Measurements from ENCODE around the gene SCFD2. TPM values are rescaled to one million over a fixed set of nuclear protein-coding genes. Genes with fewer than 3 reads are reported as not detected.
"Not testable (repeated sequence)": the region's sequence is repeated elsewhere in the genome, so short reads cannot be mapped to it uniquely, and the experiment has no call there.

Gene SCFD2
- polyA plus RNA-seq, 4 donors, result 12.0 to 15.5 (median 14.1) TPM

DNA sequence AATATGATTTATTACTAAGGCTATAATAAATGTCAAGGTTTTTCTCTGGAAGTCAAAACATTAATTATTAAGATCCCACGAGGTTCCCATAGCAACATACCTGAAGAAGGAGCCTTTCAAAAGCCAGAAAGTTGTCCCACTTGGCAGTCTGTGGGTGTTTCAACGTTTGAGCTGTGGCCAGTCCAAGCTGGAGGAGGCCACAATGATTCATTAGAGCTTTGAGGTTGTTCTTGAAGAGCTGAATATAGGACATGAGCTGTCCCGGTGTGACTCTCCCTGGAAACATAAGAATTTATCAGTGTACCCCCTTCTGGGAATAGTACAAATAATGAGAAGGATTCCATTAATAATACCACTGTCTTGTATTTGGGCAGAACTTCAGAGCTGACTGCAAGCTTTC lies 92.1 kb downstream of the SCFD2 start:
- DNase-seq (ENCODE audit: low read depth in 4 of 4, low spot score in 2 of 4), result no peak

DNA sequence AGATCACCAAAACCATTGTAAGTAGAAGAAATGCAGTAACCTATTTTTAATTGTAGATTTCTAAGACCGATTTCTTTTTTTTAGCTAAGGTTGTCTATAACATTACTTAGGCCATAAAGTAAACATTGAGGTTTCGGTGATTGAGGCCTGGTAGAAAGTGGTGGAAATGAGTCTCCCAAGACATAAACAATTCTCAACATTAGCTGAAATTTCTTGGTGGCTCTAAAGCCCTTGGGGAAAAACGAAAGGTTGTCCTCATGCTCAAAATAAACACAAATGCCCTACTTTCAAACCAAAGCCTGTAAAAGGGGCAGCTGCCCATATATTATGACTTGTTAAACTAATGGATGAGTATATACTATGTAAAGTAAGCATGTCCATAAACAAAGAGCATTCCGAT lies 98.8 kb downstream of the SCFD2 start:
- no peak for DNase-seq (ENCODE audit: low read depth in 4 of 4, low spot score in 2 of 4)

DNA sequence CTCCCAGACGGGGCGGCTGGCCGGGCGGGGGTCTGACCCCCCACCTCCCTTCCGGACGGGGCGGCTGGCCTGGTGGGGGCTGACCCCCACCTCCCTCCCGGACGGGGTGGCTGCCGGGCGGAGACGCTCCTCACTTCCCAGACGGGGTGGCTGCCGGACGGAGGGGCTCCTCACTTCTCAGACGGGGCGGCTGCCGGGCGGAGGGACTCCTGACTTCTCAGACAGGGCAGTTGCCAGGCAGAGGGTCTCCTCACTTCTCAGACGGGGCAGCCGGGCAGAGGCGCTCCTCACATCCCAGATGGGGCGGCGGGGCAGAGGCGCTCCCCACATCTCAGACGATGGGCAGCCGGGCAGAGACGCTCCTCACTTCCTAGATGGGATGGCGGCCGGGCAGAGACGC lies 109.9 kb downstream of the SCFD2 start:
- DNase-seq (ENCODE audit: low read depth in 4 of 4, low spot score in 2 of 4), result not testable (repeated sequence)

DNA sequence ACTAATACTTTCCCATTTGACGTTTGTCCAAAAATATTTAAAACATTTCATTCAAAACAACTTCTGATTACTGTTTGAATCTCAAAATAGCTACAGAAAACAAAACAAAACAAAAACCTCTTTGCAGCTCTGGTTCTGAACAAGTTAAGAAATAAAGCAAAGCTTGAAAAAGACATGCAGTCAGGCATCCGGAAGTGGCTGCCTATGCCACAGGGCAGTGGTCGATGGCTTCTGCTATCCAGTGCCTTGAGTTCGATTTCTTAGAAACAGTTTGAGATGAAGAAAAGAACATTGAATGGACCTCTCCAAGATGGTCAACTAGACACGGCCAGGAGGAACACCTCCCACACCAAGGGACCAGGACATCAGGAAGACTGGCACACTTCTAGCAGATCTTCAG lies 125.3 kb downstream of the SCFD2 start:
- no peak for DNase-seq (ENCODE audit: low read depth in 4 of 4, low spot score in 2 of 4)

DNA sequence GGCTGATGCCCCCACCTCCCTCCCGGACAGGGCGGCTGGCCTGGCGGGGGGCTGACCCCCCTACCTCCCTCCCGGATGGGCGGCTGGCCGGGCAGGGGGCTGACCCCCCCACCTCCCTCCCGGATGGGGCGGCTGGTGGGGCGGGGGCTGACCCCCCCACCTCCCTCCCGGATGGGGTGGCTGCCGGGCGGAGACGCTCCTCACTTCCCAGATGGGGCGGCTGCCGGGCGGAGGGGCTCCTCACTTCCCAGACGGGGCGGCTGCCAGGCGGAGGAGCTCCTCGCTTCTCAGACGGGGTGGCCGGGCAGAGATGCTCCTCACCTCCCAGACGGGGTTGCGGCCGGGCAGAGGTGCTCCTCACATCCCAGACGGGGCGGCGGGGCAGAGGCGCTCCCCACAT lies 127.5 kb downstream of the SCFD2 start:
- not testable (repeated sequence) for DNase-seq (ENCODE audit: low read depth in 4 of 4, low spot score in 2 of 4)

DNA sequence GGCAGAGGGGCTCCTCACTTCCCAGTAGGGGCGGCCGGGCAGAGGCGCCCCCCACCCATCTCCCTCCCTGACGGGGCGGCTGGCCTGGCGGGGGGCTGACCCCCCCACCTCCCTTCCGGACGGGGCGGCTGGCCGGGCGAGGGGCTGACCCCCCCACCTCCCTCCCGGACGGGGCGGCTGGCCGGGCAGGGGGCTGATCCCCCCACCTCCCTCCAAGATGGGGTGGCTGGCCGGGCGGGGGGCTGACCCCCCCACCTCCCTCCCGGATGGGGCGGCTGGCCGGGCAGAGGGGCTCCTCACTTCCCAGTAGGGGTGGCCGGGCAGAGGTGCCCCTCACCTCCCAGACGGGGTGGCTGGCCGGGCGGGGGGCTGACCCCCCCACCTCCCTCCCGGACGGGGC lies 128.1 kb downstream of the SCFD2 start:
- not testable (repeated sequence) for DNase-seq (ENCODE audit: low read depth in 4 of 4, low spot score in 2 of 4)

DNA sequence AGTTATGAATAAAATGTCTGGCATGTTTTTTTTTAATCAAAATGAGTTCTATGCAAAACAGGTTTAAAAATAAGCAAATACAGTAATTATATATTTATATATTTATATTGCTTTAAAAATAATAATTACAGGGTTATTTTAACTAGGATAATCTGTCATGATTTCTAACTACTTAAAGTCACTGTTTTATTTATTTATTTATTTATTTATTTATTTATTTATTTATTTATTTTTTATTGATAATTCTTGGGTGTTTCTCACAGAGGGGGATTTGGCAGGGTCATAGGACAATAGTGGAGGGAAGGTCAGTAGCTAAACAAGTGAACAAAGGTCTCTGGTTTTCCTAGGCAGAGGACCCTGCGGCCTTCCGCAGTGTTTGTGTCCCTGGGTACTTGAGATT lies 129.2 kb downstream of the SCFD2 start:
- not testable (repeated sequence) for DNase-seq (ENCODE audit: low read depth in 4 of 4, low spot score in 2 of 4)

DNA sequence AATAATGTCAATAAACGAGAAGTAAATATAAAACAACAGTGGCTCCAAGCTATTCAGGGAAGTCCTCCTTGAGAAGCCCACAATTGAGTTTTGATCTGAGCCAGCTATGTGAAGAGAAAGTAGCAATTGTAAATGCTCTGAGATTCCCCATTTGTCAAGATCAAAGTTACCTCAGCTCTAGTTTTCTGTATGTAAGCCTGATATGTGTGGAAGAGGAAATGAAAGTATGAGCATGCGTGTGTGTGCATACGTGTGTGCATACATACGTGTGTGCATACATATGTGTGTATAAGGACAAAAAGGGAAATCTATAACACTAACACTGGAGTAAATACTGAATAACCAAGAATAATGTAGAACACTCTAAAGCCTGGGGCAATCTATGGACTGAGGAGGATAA lies 130.3 kb downstream of the SCFD2 start:
- no peak for DNase-seq (ENCODE audit: low read depth in 4 of 4, low spot score in 2 of 4)

DNA sequence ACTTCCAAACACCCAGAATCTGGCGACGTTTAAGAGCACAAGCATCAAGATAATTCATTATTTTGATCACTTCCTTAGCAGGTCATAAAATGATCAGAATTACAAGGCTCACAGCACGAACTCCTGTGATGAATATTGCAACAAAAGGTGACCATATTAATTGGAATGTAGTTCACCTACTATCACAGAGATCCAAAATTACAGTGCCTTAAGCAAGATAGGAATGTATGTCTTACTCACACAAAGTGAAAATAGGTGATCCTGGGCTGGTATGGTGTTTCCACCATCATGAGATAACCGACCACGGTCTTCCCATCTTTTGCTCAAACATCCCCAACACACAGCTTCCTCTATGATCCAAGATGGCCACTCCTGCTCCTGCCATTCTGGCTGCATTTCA lies 131.2 kb downstream of the SCFD2 start:
- DNase-seq (ENCODE audit: low read depth in 4 of 4, low spot score in 2 of 4), result no peak

DNA sequence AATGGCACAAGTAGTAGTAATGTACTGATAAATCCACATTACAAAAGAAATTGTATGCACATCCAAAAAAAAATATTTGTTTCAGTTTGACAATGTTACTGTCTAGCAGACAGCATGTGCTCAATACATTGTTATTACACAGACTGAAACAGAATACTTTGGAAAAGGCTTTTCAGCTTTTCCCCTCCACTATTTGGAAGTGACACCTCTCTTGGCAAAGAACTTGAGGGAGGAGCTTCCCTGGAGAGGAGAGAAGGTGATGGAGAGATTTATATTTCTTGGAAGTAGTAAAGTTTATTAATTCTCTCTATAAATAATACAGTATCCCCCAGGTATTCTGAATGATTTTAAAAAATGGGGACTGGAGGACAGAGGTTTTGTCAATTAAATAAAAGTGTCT lies 131.8 kb downstream of the SCFD2 start:
- no peak for DNase-seq (ENCODE audit: low read depth in 4 of 4, low spot score in 2 of 4)

DNA sequence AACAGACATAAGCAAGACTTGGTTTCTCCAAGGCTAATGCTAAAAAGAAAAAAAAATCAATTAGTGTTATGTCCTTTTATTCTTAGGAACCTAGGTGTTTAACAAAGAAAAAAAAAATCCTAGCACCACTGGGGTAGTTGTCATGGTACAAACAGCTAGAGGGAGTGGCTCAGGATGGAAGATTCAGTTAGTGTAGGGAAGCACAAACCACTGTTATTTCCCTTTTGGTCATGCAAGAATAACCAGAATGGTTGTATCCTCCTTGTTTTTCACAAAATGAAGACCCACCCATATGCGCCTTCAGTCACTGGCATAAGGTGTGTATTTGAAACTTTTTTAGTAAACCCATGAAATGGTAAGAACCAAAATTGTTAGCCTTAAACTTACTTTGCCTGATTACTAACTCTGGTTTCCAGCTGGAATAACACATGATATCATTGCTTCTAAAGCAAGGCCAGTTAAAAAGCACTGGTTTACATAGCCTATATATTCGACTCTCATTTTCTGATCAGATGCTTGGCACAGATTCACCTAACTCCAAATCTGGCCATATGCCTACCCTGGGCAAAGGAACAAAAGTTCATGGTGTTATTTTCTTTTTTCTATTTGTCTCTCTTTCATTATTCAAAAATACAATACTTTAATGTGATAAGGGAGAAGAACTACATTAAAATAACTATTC lies 132.6 kb downstream of the SCFD2 start:
- no peak for DNase-seq (ENCODE audit: low read depth in 4 of 4, low spot score in 2 of 4)

DNA sequence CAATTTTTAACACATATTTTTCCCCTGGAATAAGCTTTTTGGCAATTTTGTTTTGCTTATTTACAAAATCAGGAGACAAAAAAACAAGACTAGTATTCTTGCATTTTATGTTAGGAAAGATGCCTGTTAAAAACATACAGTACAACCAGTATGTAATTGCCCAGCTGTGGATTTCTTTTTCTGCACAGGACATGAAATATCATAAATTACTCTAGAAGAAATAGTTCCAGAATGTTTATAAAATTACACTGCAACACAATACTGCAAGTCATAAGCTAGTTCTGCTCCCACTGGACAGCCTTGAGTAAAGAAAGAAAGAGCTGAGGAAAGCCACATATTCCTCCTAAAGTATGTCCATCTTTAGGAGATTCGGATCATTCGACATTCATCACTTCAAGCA lies 133.5 kb downstream of the SCFD2 start:
- DNase-seq (ENCODE audit: low read depth in 4 of 4, low spot score in 2 of 4), result no peak

DNA sequence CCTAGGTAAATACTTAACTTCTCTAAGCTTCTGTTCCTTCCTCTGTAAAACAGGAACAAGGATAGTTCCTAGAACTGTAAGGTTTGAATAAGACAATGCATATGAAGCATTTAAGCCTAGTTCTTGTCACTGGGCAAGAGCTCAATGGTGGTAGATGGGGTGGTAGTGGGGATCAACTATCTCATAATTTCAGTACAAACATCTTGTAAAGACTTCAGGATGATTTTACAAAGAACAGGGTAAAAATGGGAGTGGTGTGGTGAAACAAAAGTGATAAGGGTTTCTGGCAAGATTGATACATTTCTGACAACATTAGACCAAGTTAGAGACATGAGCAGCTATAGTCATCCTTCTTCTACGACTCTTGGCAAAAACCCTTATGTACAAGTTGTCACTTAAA lies 137.8 kb downstream of the SCFD2 start:
- DNase-seq (ENCODE audit: low read depth in 4 of 4, low spot score in 2 of 4), result no peak

DNA sequence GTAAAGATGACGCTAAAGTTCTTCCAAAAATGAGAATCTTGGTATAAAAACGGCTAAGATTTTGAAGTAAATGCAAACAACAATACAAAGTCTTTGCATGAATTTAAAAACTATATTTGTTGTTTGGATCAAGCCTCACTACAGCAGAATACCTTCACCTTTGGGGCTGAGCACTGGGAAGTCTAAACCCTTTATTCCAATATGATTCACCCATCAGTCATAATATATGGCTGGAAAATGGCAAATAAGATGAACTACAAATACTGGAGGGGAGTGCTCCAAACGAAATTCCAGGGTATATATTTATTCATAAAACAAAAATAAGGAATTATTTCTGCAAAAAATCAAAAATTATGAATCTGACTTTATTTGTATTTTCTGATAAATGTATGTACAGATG lies 138.4 kb downstream of the SCFD2 start:
- DNase-seq (ENCODE audit: low read depth in 4 of 4, low spot score in 2 of 4), result no peak

DNA sequence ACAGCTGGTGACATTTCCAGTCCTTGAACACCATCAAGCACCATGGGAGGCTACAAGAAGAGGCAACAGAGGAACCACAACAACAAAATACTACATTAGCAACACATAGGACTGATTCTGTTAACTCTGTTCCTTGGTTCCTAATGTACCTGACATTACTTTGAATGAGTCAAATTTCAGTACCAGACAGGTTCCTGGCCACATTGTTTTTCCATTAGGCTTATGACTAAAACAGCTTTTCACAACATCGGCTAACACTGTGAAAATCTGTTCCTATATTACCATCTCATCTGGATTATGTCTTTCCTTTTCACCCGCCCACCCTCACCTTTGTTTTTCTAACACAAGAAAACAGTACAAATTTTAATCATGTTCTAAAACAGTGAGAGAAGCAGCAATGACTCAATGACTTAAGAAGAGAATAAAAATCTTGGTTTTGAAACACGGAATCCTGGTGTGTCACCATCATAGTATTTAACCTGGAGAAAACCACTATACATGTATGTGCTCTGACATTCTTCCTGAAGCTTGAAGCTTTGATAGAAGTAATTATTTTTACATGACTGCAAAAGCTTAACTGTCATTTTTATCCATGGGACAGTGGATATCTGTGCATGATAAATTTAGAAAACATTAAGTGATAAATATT lies 143.9 kb downstream of the SCFD2 start:
- no peak for DNase-seq (ENCODE audit: low read depth in 4 of 4, low spot score in 2 of 4)

DNA sequence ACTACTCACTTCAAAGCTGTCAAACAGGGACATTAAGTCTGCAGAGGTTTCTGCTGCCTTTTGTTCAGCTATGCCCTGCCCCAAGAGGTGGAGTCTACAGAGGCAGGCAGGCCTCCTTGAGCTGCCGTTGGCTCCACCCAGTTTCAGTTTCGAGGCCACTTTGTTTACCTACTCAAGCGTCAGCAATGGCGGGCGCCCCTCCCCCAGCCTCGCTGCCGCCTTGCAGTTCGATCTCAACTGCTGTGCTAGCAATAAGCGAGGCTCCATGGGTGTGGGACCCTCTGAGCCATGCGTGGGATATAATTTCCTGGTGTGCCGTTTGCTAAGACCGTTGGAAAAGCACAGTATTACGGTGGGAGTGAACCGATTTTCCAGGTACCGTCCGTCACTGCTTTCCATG lies 146.7 kb downstream of the SCFD2 start:
- DNase-seq (ENCODE audit: low read depth in 4 of 4, low spot score in 2 of 4), result not testable (repeated sequence)

DNA sequence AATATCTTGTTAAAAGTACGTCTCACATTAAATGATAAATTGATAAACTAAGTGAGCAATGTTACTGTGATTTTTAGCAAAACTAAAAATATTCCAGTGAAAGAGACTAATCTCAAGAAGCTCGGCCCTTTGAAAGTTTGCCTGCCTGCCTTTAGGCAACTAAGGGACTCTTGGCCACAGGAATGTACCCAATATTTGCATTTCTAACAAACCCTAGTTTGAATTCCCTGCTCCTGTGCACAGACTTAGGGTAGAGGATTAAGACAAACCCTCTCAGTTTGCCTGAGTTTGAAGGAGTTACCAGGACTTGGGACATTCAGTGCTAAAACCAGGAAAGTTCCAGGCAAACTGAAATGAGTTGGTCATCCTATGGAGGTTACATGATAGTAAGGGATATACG lies 157.1 kb downstream of the SCFD2 start:
- DNase-seq (ENCODE audit: low read depth in 4 of 4, low spot score in 2 of 4), result no peak

DNA sequence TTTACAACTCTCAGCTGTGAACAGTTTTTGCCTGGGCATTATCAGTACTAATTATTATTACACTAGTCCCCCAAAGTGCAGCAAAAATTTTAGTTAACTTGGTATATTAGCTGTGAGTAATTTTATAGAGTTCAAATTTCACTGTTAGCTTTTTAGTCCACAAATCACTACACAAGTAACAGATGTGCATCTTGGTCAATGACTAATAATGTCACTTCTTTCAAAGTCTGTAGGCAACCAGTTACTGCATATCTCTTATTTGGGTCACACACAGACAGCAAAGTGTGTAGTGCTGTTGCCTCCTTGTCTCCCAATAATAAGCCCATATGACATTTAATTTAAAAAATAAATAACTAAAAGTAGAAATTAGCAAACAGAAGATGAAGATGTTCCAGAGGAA lies 159.9 kb downstream of the SCFD2 start:
- DNase-seq (ENCODE audit: low read depth in 4 of 4, low spot score in 2 of 4), result no peak

DNA sequence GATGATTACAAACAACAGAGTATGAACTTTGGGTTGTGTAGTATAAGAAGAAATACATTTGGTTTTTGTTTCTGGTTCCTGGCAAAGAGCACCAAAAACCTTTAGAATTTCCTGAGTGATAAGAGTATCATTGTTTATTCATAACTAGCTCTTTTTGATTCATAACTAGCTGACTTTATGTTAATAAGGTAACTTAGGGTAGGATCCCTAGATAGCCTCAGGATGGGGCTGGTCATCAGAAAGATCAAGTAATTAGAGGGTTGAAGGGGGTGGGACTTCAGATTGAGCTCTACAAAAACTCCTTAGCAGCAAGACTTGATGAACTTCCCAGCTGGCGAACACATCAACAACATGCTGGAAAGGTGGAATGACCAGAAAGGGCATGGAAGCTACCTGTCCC lies 166.5 kb downstream of the SCFD2 start:
- DNase-seq (ENCODE audit: low read depth in 4 of 4, low spot score in 2 of 4), result no peak

DNA sequence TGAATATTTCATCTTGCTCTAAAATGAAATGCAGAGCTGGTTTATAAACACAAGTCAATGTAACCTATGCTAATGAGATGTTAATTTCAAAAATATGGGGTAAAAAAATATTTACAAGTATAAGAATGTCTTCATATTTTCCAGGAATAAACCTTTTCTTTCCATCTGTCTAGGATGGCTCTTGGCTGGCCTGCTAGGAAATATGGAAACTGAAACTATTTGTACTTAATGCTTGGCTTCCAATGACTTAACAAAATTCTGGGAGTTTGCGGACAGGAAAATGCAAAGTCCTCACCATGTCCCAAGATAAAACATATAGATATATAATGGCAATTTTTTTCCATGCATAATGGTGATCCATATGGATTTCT lies 168.1 kb downstream of the SCFD2 start:
- no peak for DNase-seq (ENCODE audit: low read depth in 4 of 4, low spot score in 2 of 4)

DNA sequence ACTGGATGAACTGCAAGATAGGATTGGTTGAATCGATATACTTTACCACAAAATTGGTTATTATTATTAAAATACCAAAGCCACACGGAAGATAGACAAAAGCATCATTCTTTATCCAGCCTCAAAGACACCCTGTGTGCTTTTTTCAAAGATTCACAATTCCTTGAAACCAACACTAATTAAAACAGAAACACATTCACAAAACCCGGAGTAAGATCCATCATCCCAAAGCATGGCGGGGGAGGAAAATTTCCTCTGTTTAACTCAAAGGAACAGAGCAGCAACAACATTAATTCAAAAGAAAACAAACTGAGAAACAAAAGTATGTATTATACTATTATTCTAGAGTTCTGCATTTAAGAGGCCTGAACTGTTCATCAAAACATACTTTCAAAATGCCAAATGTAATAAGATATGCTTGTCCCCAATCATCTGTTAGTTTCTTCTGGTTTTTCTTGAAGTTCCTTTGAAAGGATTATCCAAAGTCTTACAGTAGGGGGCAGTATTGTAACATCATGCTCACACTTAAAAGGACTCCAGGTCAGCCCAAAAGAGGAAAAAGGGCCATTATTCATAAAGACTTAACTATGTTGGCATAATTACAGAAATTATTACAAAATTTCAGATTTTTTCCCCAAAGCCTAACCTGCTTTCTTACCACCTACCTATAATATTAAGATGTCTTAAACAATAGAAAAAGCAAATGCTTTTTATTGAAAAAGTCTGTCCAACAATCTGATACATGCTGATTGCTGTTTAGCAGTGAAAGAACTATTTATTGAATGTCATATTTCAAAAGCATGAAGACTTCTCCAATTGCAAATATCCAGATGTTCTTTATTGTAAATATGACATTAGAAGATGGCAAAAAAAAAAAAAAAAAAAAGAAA lies 168.7 kb downstream of the SCFD2 start:
- DNase-seq (ENCODE audit: low read depth in 4 of 4, low spot score in 2 of 4), result peak in 2 of 4 donors; percentile 79 to 85

Measured in left renal cortex interstitium (tissue), 4 donors.